NCI-H2107 (cell line): ENCODE measurements around the gene POP4.
"Not testable (repeated sequence)": the region's sequence is repeated elsewhere in the genome, so short reads cannot be mapped to it uniquely, and the experiment has no call there.

ENCODE experiments used
- DNase-seq: peaks from one replicate; lab custom pipeline; 2025; lab: John Stamatoyannopoulos, UW

POP4 gene

DNA sequence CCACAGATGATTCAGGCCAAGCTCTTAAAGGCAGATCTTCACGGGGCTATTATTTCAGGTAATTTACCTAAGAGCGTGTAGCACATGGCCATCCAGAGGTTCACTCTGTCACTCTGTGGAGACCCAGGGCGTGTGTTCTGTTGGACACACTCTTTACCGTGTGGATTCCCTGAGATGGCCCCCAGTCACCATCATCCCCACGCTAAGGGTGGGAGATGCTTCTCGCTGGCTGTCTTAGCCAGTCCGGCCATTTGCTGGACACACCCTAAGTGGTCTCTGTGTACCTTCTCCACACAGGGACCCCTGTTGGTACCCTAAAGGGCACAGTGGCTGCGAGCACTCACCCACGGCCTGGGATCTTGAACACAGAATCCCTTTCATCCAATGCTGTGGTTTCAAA lies 6.0 kb downstream of the POP4 start:
- DNase-seq = no peak

DNA sequence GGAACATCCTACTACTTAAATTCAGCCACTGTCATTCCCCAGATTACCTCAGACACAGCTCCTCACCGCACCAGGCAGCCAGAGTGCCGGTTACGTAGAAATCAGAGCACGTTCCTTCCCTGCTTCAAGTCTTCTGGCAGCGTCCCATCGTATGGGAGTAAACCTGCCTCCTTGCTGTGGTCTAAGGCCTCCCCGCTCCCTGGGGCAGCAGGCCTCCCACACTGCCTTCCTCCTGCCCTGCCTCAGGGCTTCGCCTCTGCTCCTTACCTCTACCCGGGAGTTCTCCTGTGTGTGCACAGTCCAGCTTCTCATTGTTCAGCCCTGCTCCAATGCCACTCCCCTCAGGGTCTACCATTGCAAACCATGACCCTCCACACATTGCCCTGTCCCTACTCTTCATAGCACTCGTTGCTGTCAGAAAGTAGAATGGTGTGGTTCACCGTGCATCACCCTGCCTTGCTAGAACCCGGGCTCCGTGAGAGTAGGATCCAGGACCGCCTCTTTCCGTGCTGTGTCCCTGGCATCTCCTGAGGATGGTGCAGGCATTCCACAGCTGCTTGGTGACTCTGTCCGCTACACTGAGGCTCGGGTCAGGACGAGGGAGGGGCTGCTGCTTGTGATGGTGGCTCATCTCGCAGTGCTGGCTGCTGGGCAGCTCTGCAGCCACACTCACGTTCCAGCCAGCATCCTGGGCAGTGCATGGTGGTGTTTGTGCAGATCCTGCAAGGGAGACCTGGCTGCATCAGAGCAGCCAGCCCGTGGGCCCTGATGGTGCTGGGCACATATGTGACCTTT lies 6.9 kb downstream of the POP4 start:
- no peak for DNase-seq

DNA sequence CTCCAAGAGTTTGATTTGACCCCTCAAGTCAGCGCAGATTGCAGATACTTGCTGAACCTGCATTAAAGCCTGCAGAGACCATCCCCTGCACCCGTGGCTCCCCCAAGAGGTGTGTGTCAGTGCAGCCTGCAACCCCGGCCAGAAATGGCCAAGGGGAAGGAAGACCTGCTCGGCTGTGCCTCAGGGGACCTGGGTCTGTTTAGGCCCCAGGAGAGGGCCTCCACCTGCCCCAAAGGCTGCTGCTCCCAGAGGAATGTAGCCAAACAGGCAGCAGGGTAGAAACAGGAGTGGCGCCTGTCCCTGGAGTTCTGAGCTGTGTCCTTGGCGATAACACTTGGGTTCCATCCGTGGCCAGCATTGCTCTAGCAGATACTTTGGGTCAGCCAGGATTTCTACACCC lies 8.0 kb downstream of the POP4 start:
- DNase-seq = no peak

DNA sequence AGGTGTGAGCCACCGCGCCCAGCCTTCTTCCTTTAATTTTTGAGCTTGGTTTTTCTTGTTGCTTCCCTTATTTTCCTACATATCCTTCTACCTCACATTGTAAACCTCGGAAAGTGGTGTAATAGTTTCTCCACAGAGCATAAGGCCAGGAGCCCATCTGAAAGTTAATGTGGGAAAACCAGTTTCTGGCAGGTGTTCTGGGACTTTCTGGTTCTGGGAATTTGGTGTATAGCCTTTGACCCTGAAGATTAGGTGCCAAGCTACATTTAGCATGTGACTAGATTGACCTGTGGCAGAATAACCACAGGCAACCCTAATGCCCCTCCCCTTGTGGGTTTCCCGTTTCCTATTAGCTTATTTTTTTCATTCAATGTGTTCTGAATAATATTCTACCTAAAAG lies 8.7 kb downstream of the POP4 start:
- no peak for DNase-seq

DNA sequence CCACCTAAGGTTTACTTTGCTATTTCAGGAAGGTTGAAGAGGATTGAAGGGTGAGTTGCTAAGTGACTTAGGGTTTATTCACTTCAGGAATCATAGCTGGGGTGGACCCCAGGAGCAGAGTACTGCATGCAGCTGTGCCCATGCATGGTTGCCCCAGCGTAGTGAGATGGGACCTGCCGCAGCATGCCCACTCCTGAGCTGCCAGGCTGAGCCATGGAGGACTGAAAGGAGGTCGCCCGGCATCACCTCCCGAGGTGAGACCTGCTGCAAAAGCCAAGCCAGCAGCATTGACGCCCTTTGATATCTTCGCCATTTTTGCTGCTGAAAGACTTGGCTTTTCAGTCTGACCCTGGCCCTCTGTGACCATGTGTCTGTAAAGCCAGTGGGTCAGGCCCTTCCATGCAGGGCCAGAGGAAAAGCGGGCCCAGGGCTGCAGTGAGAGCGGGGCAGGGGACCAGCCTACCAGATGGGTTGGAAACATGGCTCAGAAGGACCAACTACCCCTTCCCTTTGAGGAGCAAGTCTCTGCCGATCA lies 9.9 kb downstream of the POP4 start:
- no peak for DNase-seq

DNA sequence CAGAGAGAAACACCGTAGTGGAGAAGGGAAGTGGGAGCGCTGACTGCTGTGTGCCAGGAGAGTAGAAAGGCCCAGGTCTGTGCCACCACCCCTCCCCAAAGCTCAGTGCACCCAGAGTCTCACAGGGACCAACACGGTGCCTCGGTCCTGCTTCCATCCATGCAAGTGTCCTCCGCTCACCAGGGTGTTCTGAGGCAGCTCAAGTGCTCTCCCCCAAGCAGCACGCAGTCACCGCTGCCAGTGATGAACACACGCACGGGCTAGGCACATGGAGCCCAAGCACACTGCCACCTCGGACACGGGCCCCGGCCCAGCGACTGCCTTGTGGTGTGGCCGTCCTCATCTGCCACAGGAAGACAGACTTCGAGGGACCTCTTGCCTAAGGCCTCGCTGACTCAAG lies 10.5 kb downstream of the POP4 start:
- no peak for DNase-seq

DNA sequence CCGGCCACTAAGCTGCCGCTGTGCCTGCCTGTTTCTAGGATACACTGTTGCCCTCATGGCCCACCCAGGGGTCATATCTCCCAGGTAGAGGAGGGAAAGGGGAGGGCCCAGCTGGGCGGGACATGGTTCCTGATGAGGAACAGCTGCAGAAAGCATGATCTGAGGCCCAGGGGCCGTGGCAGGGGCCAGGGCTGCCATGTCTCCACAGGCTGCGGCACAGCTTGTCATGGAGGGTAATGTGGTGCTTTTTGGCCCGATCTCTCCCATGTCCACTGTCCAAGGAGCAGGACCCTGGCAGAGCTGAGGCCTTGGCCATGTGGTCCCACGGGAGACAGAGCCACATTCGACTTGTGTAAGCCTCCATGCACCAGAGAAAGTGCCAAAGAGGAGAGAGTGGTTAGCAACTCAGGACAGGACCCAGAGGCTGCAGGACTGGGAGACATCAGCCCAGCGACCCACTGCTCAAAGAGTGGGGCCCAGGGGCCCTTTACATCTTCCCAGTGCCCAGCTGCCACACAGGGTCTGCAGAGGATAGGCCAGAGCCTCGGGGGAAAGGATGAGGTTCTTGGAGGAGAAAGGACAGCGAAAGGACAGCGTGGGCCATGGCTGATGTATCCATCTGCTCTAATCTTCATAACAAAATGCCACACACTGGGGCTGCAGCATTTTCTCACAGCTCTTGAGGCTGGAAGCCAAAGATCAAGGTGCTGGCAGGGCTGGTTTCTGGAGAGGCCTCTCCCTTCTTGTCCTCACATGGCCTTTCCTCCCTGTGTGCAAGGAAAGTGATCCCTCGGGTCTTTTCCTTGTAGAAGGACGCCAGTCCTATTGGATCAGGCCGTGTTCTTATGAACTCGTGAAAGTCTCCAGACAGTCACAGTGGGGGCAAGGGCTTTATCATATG lies 11.5 kb downstream of the POP4 start:
- DNase-seq = no peak

DNA sequence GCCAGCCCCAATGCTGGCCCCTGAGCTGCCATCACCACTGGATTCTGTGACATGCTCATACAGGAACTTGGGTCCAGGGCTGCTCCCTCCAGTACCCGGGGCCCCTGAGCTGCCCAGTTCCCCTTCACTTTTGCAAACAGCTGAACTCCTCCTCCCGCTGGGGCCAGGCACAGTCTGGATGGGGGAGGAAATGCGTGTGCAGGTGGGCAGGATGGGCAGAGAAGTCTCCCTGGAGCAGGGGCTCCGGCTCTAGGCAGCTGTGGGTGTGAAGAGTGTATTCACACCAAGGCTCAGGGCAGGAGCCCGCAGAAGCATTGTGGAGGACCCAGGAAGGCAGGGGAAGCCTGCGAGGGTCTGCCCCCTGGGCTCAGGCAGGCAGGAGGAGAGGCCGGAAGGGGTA lies 12.4 kb downstream of the POP4 start:
- DNase-seq = no peak

DNA sequence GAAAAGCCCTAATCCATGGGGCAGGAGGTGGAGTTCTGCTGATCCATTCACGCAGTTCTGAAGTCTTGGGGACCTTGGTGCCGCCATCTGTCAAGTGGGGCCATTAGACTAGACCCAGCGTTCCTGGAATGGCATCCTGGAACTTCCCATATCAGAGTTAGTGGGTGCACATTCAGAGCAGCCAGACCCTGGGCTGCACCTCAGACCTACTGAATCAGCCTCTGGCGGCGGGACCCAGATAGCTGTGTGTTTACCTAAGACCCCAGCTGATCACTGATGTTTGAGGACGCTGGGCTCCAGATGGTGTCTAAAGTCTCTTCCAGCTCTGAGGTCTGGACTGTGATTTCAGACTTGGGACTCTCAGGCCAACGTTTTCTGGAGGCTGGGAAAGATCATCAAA lies 12.8 kb downstream of the POP4 start:
- no peak for DNase-seq

DNA sequence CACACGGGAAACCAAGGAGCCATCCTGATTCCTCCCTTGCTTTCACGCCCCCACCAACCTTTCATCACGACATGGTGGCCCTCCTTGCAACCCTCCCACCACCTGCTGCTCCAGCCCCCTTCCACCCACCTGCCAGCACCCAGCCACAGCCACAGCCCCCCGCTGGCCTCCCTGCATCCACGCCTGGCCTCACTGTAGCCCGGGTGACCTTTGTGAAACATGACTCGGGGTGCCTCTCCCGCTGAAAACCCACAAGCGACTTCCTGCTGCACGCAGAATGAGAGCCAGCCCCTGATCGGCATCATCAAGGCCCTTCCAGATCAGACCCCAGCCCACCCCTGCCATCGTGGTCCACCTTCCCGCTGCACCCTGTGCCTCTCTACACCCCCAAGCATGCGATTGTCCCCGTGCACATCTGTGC lies 14.9 kb downstream of the POP4 start:
- DNase-seq = no peak

DNA sequence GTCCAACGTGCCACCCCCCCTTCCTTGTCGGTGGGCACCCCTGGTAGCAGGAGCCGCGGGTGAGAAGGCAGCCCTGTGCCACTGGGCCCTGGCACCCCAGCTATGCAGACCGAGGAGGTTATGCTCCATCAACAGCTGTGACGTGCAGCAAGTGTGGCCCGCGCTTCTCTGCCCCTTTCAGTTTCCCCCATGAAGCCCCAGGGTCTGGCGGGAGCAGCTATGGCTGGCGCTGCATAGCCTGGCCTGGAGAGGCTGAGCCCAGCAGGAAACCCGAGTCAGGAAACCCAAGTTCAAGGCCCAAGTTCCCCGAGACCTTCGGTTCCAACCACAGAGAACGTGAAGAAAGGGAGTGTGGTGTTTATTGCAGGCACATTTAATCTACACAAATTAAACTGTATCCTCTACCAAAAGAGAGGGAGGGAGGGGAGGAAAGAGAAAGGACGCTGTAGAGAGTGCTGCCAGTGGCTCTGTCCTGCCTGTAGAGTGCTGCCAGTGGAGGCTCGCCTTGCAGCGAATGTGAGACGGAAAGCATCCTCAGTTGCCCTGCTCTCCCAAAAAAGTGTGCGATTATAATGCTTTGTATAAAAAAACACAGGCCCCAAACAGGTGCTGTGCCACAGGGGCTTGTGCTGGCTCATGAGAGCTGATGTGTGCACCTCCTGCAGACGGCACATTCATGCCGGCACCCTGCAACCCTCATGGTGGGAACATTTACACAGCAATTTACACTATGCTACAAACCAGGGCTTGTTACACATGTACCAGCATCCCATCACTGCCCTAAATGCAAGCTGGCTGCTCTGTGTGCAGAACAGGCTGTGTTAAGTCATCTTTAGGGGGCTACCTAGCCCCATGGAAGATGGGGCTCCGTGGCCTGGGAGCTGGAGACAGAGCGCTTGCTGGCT lies 16.3 kb downstream of the POP4 start:
- no peak for DNase-seq

DNA sequence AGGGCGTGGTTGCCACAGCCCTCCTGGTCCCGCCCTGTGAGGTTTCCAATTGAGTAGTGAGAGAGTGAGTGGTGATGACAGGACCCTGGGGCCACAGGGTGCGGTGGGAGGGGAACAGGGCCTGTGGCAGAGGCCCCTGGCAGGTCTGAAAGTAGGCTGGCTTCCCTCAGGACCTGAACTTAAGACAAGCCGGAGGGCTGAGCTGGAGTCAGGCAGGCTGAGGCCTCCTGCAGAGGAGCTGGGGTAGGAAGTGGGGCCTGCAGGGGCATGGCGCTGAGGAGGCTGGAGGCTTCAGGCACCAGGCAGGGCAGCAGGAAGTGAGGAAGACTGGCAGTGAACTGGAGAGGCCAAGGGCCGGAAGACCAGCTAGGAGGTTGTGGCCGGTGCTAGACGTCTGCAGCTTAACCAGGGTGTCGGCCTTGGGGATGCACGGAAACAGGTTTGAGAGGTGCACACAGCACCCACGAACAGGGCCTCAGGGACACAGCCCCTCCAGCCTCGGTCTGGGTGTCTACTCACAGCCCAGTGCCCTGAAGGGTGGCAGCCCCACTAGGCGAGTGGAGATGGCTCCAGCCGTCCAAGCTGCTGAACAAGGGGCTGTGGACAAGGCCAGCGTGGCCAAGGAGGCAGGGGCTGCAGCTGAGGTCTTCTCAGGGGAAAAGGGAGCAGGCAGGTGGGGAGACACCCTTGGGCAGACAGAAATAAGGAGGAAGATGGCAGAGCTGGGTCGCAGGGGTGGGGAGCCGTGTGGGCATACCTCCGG lies 17.8 kb downstream of the POP4 start:
- no peak for DNase-seq

DNA sequence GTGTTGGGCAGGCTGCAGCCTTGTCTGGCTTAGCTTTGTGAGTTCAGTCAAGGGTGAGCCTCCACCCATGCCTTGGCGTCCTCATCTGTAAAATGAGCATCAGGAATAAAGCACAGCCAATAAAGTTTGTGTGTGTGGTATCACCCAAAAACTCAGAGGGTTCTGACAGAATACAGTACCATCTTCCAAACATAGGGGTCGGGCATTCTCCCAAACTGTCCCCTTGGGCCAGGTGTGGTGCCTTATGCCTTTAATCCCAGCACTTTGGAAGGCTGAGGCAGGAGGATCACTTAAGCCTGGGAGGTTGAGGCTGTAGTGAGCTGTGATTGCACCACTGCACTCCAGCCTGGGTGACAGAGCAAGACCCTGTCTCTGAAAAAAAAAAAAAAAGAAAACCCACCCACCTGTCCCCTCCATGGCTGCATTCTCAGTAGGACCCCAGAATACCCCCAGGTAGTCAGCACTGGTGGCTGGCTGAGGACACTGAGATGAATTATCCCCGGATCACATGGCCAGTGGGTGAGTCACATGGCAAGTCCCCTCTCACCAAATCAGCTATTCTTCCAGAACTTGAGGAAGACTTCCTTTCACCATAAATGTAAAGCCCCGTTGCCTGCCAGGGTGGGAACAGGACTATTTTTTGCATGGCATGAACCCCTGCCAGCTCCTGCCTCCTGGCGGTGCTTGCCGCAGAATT lies 18.6 kb downstream of the POP4 start:
- no peak for DNase-seq

DNA sequence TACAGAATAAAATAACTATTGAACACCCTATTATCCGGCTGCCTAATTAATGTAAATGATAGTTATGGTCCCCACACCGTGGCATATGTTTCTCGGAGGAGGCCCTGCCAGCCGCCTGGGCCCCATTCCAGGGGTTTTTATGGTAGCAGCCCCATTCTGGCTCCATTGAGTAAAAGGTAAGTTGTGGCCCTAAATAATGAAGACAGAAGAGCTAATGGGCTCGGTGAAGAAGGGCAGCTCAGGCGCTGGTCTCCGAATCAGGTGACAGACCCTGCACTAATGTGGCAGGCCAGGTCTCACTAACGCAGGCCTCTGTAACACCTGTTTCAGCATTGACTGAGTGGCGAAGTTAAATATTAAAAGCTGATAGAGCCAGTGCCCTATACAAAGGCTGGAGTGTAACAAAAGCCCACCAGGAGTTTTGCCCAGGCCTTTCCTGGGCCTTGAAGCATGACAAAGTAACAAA lies 19.1 kb downstream of the POP4 start:
- no peak for DNase-seq

DNA sequence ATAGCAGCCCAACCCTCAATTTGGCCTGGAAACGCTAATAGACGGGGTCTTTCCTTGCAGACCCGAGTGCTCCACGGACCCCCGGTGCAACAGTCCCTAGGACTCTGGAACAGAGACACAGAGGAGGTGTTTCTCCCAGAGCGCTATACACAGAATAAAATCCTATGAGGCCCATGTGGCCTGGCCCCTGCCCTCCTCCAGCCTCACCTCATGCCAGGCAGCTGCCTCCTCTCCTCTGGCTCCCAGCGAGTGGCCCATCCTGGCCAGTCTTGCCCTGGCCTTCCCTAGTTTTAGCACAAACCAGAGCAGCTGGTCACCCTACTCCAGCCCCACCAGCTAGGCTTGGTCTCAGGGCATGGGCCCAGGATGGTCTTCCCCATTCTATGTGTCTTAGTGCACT lies 20.3 kb downstream of the POP4 start:
- no peak for DNase-seq

DNA sequence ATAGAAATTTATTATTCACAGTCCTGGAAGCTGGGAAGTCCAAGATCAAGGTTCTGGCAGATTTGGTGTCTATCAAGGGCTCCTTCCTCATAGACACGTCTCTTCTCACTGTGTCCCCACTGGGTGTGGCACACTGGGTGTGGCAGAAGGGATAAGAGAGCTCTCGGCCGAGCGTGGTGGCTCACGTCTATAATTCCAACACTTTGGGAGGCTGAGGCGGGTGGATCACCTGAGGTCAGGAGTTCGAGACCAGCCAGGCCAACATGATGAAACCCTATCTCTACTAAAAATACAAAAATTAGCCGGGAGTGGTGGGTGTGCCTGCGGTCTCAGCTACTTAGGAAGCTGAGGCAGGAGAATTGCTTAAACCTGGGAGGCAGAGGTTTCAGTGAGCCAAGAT lies 20.7 kb downstream of the POP4 start:
- DNase-seq = not testable (repeated sequence)

DNA sequence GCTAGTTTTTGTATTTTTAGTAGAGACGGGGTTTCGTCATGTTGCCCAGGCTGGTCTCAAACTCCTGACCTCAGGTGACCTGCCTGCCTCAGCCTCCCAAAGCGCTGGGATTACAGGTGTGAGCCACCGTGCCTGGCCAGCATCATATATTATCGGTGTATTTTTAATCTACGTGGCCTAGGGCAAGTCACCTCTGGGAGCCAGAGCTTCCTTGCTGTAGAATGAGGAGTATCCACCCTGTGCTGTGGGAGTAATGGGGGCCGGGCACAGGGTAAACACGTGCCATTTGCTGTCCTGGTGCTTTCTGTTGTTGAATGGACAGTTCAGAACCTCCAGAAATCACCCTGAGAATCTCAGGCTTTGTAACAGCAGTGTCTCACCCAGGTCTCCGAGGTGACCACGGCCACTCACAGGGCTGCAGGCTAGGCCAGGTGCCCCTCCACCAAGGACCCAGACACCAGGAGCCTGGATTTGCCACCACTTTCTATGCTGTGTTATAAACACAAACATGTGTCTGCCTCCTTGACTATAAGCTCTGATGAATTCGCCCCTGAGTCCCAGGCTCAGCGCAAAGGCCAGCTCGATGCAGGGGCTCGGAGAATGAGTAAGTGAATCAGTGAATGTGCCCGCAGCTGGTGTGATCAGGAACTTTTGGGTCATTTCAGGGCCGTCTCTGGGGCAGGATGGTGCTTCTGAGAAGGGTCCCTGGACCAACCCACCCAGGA lies 22.7 kb downstream of the POP4 start:
- no peak for DNase-seq

DNA sequence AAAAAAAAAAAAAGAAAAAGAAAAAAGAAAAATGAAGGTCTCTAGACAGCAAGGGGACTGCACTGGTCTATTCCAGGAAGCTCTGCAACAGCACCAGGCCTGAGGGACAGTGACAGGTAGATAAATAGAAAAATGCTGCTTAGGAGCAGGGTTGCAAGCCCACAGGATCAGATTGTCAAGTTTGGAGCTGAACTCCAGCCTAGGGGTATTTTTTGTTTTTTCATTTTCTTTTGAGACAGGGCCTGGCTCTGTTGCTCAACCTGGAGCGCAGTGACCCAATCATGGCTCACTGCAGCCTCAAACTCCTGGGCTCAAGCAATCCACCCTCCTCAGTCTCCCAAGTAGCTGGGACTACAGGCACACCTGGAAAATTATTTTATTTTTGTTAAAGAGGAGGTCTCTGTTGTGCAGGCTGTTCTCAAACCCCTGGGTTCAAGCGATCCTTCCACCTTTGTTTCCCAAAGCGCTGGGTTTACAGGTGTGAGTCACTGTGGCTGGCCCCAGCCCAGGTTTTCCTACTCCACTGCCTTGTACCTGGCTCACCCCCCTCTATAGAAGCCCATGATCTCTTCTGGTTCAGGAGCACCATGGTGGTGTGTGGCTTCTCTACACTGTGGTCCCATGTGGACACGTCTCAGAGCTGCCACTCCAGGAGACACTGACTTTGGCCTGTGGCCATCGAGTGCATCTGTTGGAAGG lies 23.9 kb downstream of the POP4 start:
- no peak for DNase-seq

DNA sequence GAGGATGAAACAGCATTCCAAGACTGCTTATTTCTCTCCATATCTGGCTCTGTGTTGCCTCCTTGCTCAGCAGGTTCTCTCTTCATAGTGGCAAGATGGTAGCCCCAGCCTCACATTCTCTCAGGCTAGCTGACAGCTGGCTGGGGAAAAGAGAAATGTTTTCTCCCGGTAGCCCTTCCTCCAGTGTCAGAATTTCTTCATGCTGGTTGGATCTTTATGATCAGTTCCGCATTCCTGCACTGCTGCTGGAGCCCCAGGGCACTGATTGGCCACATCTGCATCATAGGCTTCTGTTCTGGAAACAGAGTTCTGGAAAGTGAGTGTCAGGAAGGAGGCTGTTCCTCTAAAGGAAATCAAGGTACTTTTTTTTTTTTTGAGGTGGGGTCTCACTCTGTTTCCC lies 24.6 kb downstream of the POP4 start:
- no peak for DNase-seq
